ENCODE results near the gene ASCC1.
A peak's percentile ranks its signal among the peaks of the same experiment; 100 is the strongest.
"Not testable (repeated sequence)": the region's sequence is repeated elsewhere in the genome, so short reads cannot be mapped to it uniquely, and the experiment has no call there.

The ASCC1 gene

GRCh38 chr10:72254813-72255568, 38.9 kb upstream of the ASCC1 start:
- H3K27ac Mint-ChIP-seq = peak overlapping the region; percentile 92 to 94
- no peaks in the 10 kb centered on the region for H3K9me3 Mint-ChIP-seq
- H3K27me3 Mint-ChIP-seq = no peaks in the 10 kb centered on the region
- DNase-seq (peak; percentile 50 to 63), ATAC-seq (peak; percentile 78)
- H3K4me3 Mint-ChIP-seq = peak overlapping the region; percentile 91 to 96
- H3K4me1 Mint-ChIP-seq = peaks cover 93% of the 10 kb centered on the region

- H3K4me3 Mint-ChIP-seq = peak overlapping the region in 1 of 2 donors; percentile 1
- H3K27me3 Mint-ChIP-seq = no peaks in the 10 kb centered on the region
- H3K4me1 Mint-ChIP-seq = peaks cover 90% of the 10 kb centered on the region
Observed at GRCh38 chr10:72253578-72253977, 37.5 kb upstream of the ASCC1 start.

GRCh38 chr10:72252972-72253371, 36.9 kb upstream of the ASCC1 start:
- Mint-ChIP-seq H3K27me3 (no peaks in the 10 kb centered on the region), H3K4me1 (peaks cover 91% of the 10 kb centered on the region), H3K4me3 (peak overlapping the region in 1 of 2 donors; percentile 1), H3K27ac (peak overlapping the region in 1 of 2 donors; percentile 47), H3K9me3 (no peaks in the 10 kb centered on the region)
- ATAC-seq (no peak), DNase-seq (no peak)

More at GRCh38 chr10:72253578-72253977, 37.5 kb upstream of the ASCC1 start:
- Mint-ChIP-seq H3K27ac (peak overlapping the region in 1 of 2 donors; percentile 47), H3K9me3 (no peaks in the 10 kb centered on the region)
- no peak for ATAC-seq
- DNase-seq = no peak

GRCh38 chr10:72251635-72252034, 35.6 kb upstream of the ASCC1 start:
- Mint-ChIP-seq H3K4me1 (peaks cover 94% of the 10 kb centered on the region), H3K27ac (no peak overlapping the region), H3K4me3 (no peak overlapping the region), H3K9me3 (no peaks in the 10 kb centered on the region), H3K27me3 (no peaks in the 10 kb centered on the region)
- no peak for DNase-seq
- ATAC-seq = no peak

- Mint-ChIP-seq H3K9me3 (no peaks in the 10 kb centered on the region), H3K27ac (peak overlapping the region in 1 of 2 donors; percentile 83), H3K4me1 (peaks cover 94% of the 10 kb centered on the region), H3K4me3 (peak overlapping the region; percentile 4 to 35), H3K27me3 (no peaks in the 10 kb centered on the region)
- DNase-seq = no peak
- ATAC-seq = no peak
Observed at GRCh38 chr10:72250666-72251065, 34.6 kb upstream of the ASCC1 start.

GRCh38 chr10:72249176-72249862, 33.2 kb upstream of the ASCC1 start:
- Mint-ChIP-seq H3K4me1 (peaks cover 94% of the 10 kb centered on the region), H3K27ac (peak overlapping the region; percentile 93), H3K4me3 (peak overlapping the region; percentile 85 to 88)
- ATAC-seq, DNase-seq, H3K27me3 Mint-ChIP-seq, H3K9me3 Mint-ChIP-seq: not testable (repeated sequence)

GRCh38 chr10:72248468-72249151, 32.5 kb upstream of the ASCC1 start:
- ATAC-seq = peak; percentile 94
- Mint-ChIP-seq H3K9me3 (no peaks in the 10 kb centered on the region), H3K4me3 (peak overlapping the region; percentile 85 to 88), H3K27ac (peak overlapping the region; percentile 93), H3K4me1 (peaks cover 94% of the 10 kb centered on the region), H3K27me3 (no peaks in the 10 kb centered on the region)
- peak; percentile 76 to 89 for DNase-seq

- ATAC-seq (no peak), DNase-seq (no peak)
- Mint-ChIP-seq H3K4me1 (peaks cover 93% of the 10 kb centered on the region), H3K27ac (peak overlapping the region; percentile 78 to 85), H3K4me3 (peak overlapping the region; percentile 33 to 39), H3K27me3 (no peaks in the 10 kb centered on the region), H3K9me3 (no peaks in the 10 kb centered on the region)
Observed at GRCh38 chr10:72245949-72246525, 30.0 kb upstream of the ASCC1 start.

- ATAC-seq = no peak
- H3K9me3 Mint-ChIP-seq = no peaks in the 10 kb centered on the region
- peaks cover 88% of the 10 kb centered on the region for H3K4me1 Mint-ChIP-seq
- H3K27ac Mint-ChIP-seq = peak overlapping the region; percentile 75 to 95
- H3K27me3 Mint-ChIP-seq = no peaks in the 10 kb centered on the region
- peak overlapping the region; percentile 34 to 72 for H3K4me3 Mint-ChIP-seq
- no peak for DNase-seq
Observed at GRCh38 chr10:72244573-72245038, 28.5 kb upstream of the ASCC1 start.

- H3K4me1 Mint-ChIP-seq = peaks cover 88% of the 10 kb centered on the region
- H3K4me3 Mint-ChIP-seq = peak overlapping the region; percentile 34 to 72
- no peaks in the 10 kb centered on the region for H3K27me3 Mint-ChIP-seq
- ATAC-seq (no peak), DNase-seq (no peak)
- no peaks in the 10 kb centered on the region for H3K9me3 Mint-ChIP-seq
- peak overlapping the region; percentile 75 to 95 for H3K27ac Mint-ChIP-seq
Observed at GRCh38 chr10:72243822-72244437, 27.9 kb upstream of the ASCC1 start.

- Mint-ChIP-seq H3K4me1 (peaks cover 82% of the 10 kb centered on the region), H3K27ac (peak overlapping the region; percentile 88 to 93), H3K27me3 (no peaks in the 10 kb centered on the region), H3K9me3 (no peaks in the 10 kb centered on the region), H3K4me3 (peak overlapping the region; percentile 66 to 72)
- DNase-seq (peak in 1 of 2 donors; percentile 52), ATAC-seq (peak; percentile 66)
Observed at GRCh38 chr10:72242675-72243074, 26.6 kb upstream of the ASCC1 start.

GRCh38 chr10:72241691-72242252, 25.7 kb upstream of the ASCC1 start:
- Mint-ChIP-seq H3K9me3 (no peaks in the 10 kb centered on the region), H3K4me1 (peaks cover 75% of the 10 kb centered on the region), H3K27me3 (no peaks in the 10 kb centered on the region), H3K27ac (peak overlapping the region in 1 of 2 donors; percentile 72), H3K4me3 (peak overlapping the region; percentile 34 to 35)
- ATAC-seq (no peak), DNase-seq (no peak)

GRCh38 chr10:72240371-72240770, 24.3 kb upstream of the ASCC1 start:
- H3K4me1 Mint-ChIP-seq = peaks cover 61% of the 10 kb centered on the region
- no peak overlapping the region for H3K27ac Mint-ChIP-seq
- no peaks in the 10 kb centered on the region for H3K27me3 Mint-ChIP-seq
- no peak overlapping the region for H3K4me3 Mint-ChIP-seq
- DNase-seq (no peak), ATAC-seq (no peak)
- H3K9me3 Mint-ChIP-seq = no peaks in the 10 kb centered on the region

GRCh38 chr10:72239409-72239808, 23.3 kb upstream of the ASCC1 start:
- Mint-ChIP-seq H3K9me3 (no peaks in the 10 kb centered on the region), H3K27ac (no peak overlapping the region), H3K27me3 (no peaks in the 10 kb centered on the region), H3K4me1 (peaks cover 52% of the 10 kb centered on the region), H3K4me3 (no peak overlapping the region)
- DNase-seq (no peak), ATAC-seq (no peak)
